ENCODE results near the gene SYT9.

The SYT9 gene

DNA sequence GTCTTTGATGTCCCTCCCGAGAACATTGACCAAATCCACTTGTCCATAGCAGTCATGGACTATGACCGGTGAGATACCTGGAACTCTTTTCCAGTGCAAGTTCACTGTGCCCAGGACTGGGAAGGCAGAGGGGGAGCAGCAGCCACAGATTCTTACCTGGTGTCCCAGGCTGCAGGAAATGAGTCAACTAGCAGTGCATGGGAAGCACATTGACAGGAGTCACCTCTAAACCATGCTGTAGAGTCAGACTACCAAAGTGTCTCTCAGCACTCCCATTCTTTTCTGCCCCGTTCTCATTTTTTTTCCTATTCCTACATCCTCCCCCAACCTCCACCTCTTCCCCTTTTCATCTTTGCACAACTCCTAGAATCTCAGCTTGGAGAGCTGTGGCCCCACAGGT lies 166.4 kb downstream of the SYT9 start:
- Histone ChIP-seq H3K36me3 (ENCODE audit: control insufficient read depth, low read length) (no peaks in the 10 kb centered on the region), H3K79me2 (ENCODE audit: control insufficient read depth, low read length) (no peaks in the 10 kb centered on the region), H3K4me3 (ENCODE audit: low read length) (no peak overlapping the region), H3K9me3 (ENCODE audit: control insufficient read depth, insufficient read depth, low read length) (no peaks in the 10 kb centered on the region), H3K27me3 (ENCODE audit: control insufficient read depth, low read length) (0 out of 2 replicates have a peak, but pooled peaks cover 2% of the 10 kb centered on the region), H3K4me1 (ENCODE audit: control insufficient read depth, low read length) (peaks cover 9% of the 10 kb centered on the region), H4K20me1 (ENCODE audit: control insufficient read depth, insufficient read depth, low read depth, low read length) (no peaks in the 10 kb centered on the region), H3K9me2 (replicated peaks; ENCODE audit: control insufficient read depth, low read length) (no peaks in the 10 kb centered on the region), H3K27ac (ENCODE audit: low read depth, low read length) (no peak overlapping the region), H3K4me2 (ENCODE audit: low read length) (no peak overlapping the region), H3F3A (ENCODE audit: control insufficient read depth, insufficient read depth) (no peaks in the 10 kb centered on the region)
- no peak for TF ChIP-seq EZH2phosphoT487 (IDR thresholded peaks at IDR 0.05; ENCODE audit: borderline replicate concordance, low read length)
- TF ChIP-seq, protein P1, sequence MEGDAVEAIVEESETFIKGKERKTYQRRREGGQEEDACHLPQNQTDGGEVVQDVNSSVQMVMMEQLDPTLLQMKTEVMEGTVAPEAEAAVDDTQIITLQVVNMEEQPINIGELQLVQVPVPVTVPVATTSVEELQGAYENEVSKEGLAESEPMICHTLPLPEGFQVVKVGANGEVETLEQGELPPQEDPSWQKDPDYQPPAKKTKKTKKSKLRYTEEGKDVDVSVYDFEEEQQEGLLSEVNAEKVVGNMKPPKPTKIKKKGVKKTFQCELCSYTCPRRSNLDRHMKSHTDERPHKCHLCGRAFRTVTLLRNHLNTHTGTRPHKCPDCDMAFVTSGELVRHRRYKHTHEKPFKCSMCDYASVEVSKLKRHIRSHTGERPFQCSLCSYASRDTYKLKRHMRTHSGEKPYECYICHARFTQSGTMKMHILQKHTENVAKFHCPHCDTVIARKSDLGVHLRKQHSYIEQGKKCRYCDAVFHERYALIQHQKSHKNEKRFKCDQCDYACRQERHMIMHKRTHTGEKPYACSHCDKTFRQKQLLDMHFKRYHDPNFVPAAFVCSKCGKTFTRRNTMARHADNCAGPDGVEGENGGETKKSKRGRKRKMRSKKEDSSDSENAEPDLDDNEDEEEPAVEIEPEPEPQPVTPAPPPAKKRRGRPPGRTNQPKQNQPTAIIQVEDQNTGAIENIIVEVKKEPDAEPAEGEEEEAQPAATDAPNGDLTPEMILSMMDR (IDR thresholded peaks at IDR 0.05; ENCODE audit: low read depth, low read length, poor library complexity, severe bottlenecking), result no peak

DNA sequence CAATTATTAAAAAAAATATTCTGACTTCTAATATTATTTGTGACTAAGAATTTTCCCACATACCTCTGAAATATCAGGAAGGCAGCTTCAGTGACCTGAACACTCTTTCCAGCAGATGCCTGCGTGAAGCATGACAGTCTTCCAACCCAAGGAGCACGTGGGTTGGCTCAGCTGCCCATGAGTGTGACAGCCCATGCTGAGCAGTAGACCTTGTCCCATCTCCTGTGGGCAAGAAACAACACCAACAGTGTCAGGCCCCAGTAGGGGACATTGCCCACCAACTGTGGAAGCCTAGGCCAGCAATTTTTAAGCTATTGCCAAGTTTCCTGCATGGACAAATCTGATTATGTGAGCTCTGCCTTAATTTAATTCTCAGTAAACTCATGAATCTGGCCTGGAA lies 167.2 kb downstream of the SYT9 start:
- no peaks in the 10 kb centered on the region for H3K9me2 ChIP-seq (replicated peaks; ENCODE audit: control insufficient read depth, low read length)

DNA sequence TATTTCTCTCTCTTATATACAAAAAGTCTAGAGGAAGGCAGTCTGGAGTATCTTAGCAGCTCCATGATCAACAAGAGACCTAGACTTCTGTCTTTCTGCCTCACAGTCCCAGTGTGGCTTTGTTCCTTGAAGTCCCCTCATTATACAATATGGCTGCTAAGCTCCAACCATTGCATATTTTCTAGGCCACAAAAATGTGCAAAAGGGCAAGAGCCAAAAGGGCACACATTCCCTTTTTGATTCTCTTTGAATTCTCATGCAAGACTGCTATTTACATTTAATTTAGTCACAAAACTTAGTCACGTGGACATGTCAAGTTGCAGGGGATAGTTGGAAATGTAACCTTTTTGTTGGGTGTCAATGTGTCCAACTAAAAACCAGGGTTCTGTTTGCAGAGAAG lies 169.4 kb downstream of the SYT9 start:
- Histone ChIP-seq H3K27ac (ENCODE audit: low read depth, low read length) (no peak overlapping the region), H4K20me1 (ENCODE audit: control insufficient read depth, insufficient read depth, low read depth, low read length) (no peaks in the 10 kb centered on the region), H3K9me2 (replicated peaks; ENCODE audit: control insufficient read depth, low read length) (no peaks in the 10 kb centered on the region), H3K4me1 (ENCODE audit: control insufficient read depth, low read length) (peaks cover 17% of the 10 kb centered on the region), H3K36me3 (ENCODE audit: control insufficient read depth, low read length) (no peaks in the 10 kb centered on the region), H3K27me3 (ENCODE audit: control insufficient read depth, low read length) (no peaks in the 10 kb centered on the region), H3K9me3 (ENCODE audit: control insufficient read depth, insufficient read depth, low read length) (no peaks in the 10 kb centered on the region), H3F3A (ENCODE audit: control insufficient read depth, insufficient read depth) (no peaks in the 10 kb centered on the region), H3K79me2 (ENCODE audit: control insufficient read depth, low read length) (no peaks in the 10 kb centered on the region), H3K4me3 (ENCODE audit: low read length) (no peak overlapping the region), H3K4me2 (ENCODE audit: low read length) (no peak overlapping the region)
- TF ChIP-seq EZH2phosphoT487 (IDR thresholded peaks at IDR 0.05; ENCODE audit: borderline replicate concordance, low read length), result no peak
- TF ChIP-seq, protein P1 (IDR thresholded peaks at IDR 0.05; ENCODE audit: low read depth, low read length, poor library complexity, severe bottlenecking), result no peak

More for the DNA sequence above, 167.2 kb downstream of the SYT9 start:
- Histone ChIP-seq H3K4me2 (ENCODE audit: low read length) (no peak overlapping the region), H3K36me3 (ENCODE audit: control insufficient read depth, low read length) (no peaks in the 10 kb centered on the region), H3K79me2 (ENCODE audit: control insufficient read depth, low read length) (no peaks in the 10 kb centered on the region), H3K27ac (ENCODE audit: low read depth, low read length) (no peak overlapping the region), H3F3A (ENCODE audit: control insufficient read depth, insufficient read depth) (no peaks in the 10 kb centered on the region), H4K20me1 (ENCODE audit: control insufficient read depth, insufficient read depth, low read depth, low read length) (no peaks in the 10 kb centered on the region), H3K9me3 (ENCODE audit: control insufficient read depth, insufficient read depth, low read length) (no peaks in the 10 kb centered on the region), H3K4me1 (ENCODE audit: control insufficient read depth, low read length) (peaks cover 17% of the 10 kb centered on the region), H3K27me3 (ENCODE audit: control insufficient read depth, low read length) (0 out of 2 replicates have a peak, but pooled peaks cover 2% of the 10 kb centered on the region), H3K4me3 (ENCODE audit: low read length) (no peak overlapping the region)
- TF ChIP-seq EZH2phosphoT487 (IDR thresholded peaks at IDR 0.05; ENCODE audit: borderline replicate concordance, low read length), result no peak
- TF ChIP-seq, protein P1 (IDR thresholded peaks at IDR 0.05; ENCODE audit: low read depth, low read length, poor library complexity, severe bottlenecking), result no peak
